DMS 273 treated with DMSO at 0.1 percent for 48 hours (cell line): ENCODE results near the gene FARP2.
"Not testable (repeated sequence)": the region's sequence is repeated elsewhere in the genome, so short reads cannot be mapped to it uniquely, and the experiment has no call there.

Experiments
- DNase-seq: peaks from one replicate; lab custom pipeline; 2025; lab: John Stamatoyannopoulos, UW

FARP2 gene

GRCh38 chr2:241399941-241400922, 44.1 kb downstream of the FARP2 start:
- no peak for DNase-seq

- no peak for DNase-seq
Measured at GRCh38 chr2:241408849-241409248, 52.8 kb downstream of the FARP2 start.

- DNase-seq = no peak
Measured at GRCh38 chr2:241410739-241411176, 54.7 kb downstream of the FARP2 start.

- DNase-seq = no peak
Measured at GRCh38 chr2:241412144-241412543, 56.1 kb downstream of the FARP2 start.

- DNase-seq = not testable (repeated sequence)
Measured at GRCh38 chr2:241413501-241413900, 57.4 kb downstream of the FARP2 start.

- no peak for DNase-seq
Measured at GRCh38 chr2:241413929-241414580, 58.0 kb downstream of the FARP2 start.

- DNase-seq = no peak
Measured at GRCh38 chr2:241415196-241415595, 59.1 kb downstream of the FARP2 start.

GRCh38 chr2:241417626-241418025, 61.5 kb downstream of the FARP2 start:
- no peak for DNase-seq

- DNase-seq = no peak
Measured at GRCh38 chr2:241421330-241421729, 65.2 kb downstream of the FARP2 start.

- DNase-seq = not testable (repeated sequence)
Measured at GRCh38 chr2:241421942-241422341, 65.9 kb downstream of the FARP2 start.

GRCh38 chr2:241422350-241422749, 66.3 kb downstream of the FARP2 start:
- DNase-seq = no peak

GRCh38 chr2:241423489-241423888, 67.4 kb downstream of the FARP2 start:
- not testable (repeated sequence) for DNase-seq

GRCh38 chr2:241425368-241425767, 69.3 kb downstream of the FARP2 start:
- no peak for DNase-seq

GRCh38 chr2:241430178-241430577, 74.1 kb downstream of the FARP2 start:
- no peak for DNase-seq

- no peak for DNase-seq
Measured at GRCh38 chr2:241432824-241433448, 76.9 kb downstream of the FARP2 start.

GRCh38 chr2:241437179-241437578, 81.1 kb downstream of the FARP2 start:
- DNase-seq = no peak

- no peak for DNase-seq
Measured at GRCh38 chr2:241441492-241441891, 85.4 kb downstream of the FARP2 start.

GRCh38 chr2:241443486-241444223, 87.6 kb downstream of the FARP2 start:
- DNase-seq = no peak

- DNase-seq = no peak
Measured at GRCh38 chr2:241445426-241445825, 89.3 kb downstream of the FARP2 start.

GRCh38 chr2:241450092-241450491, 94.0 kb downstream of the FARP2 start:
- DNase-seq = not testable (repeated sequence)

- DNase-seq = no peak
Measured at GRCh38 chr2:241451840-241452506, 95.9 kb downstream of the FARP2 start.
